Esophagus muscularis mucosa (tissue), 4 donors: Measurements from ENCODE around the gene HEATR3. TPM values are rescaled to one million over a fixed set of nuclear protein-coding genes. Genes with fewer than 3 reads are reported as not detected.
A peak's percentile ranks its signal among the peaks of the same experiment; 100 is the strongest.

ENCODE experiments used
- DNase-seq: peaks from one replicate; pipeline ENCODE4 v3.0.0-alpha.2; 2017; ENCODE audit errors: extremely low spot score
- H3K27ac ChIP-seq, 4 donors: fragments of 200-600 bp; sonication (generic); replicated peaks in 1 of 4; 1 replicate in 3 of 4; 2 replicates in 1 of 4; pipeline ENCODE4 v1.5.1; 2016 to 2019; ENCODE audit warnings: mild to moderate bottlenecking in 1 of 4
- H3K27me3 ChIP-seq, 4 donors: fragments of 200-600 bp; sonication (generic); one replicate each; pipeline versions ENCODE4 v1.5.1 to v1.6.0; 2016 to 2019
- H3K36me3 ChIP-seq, 4 donors: fragments of 200-600 bp; sonication (generic); one replicate each; pipeline ENCODE4 v1.5.1; 2016 to 2019
- H3K4me1 ChIP-seq, 4 donors: fragments of 200-600 bp; sonication (generic); one replicate each; pipeline ENCODE4 v1.5.1; 2016 to 2019
- H3K4me3 ChIP-seq, 4 donors: fragments of 200-600 bp; sonication (generic); 1 replicate in 2 of 4; 2 replicates in 2 of 4; pipeline ENCODE4 v1.5.1; 2016 to 2019; ENCODE audit warnings: mild to moderate bottlenecking in 4 of 4, moderate library complexity in 1 of 4
- H3K9me3 ChIP-seq, 4 donors: fragments of 200-600 bp; sonication (generic); 1 replicate in 3 of 4; 2 replicates in 1 of 4; pipeline ENCODE4 v1.5.1; 2016 to 2019
- EP300 ChIP-seq: sonication (generic); formaldehyde crosslinking; IDR thresholded peaks from one replicate; pipeline ENCODE4 v1.6.1; 2017; ENCODE audit warnings: antibody characterized with exemption
- POLR2A ChIP-seq: fragments of 450-650 bp; IDR thresholded peaks from one replicate; pipeline ENCODE4 v1.6.1; 2017; ENCODE audit warnings: antibody characterized with exemption, moderate library complexity, mild to moderate bottlenecking, low read depth
- POLR2AphosphoS5 ChIP-seq, 2 donors: sonication (generic); formaldehyde crosslinking; IDR thresholded peaks; one replicate each; pipeline ENCODE4 v1.6.1; 2017; ENCODE audit warnings: antibody characterized with exemption in 2 of 2
- WGBS: methylation state at CpG from one replicate; pipeline ENCODE4 v1.1.5; 2018; 5-methylcytosine and 5-hydroxymethylcytosine counted together
- intact Hi-C: fragments of 100-400 bp; cut with DNase I; formaldehyde crosslinking; loops from one replicate; pipeline ENCODE4 v1.15.1; 2023
- total RNA-seq, 4 donors: library from RNA; depleted of rRNA; stranded (reverse); fragments of >200 nt; gene quantifications; one replicate each; pipeline versions ENCODE4 v1.1.0 to v1.2.1, GENCODE V29; 2016
- TF ChIP-seq, protein P1 (sequence below), 3 experiments: fragments of 200-600 bp in 2 of 3; fragments of 450-650 bp in 1 of 3; sonication (generic) in 2 of 3; IDR thresholded peaks; one replicate each; pipeline ENCODE4 v1.5.1; 2017 to 2019; ENCODE audit warnings: antibody characterized with exemption in 3 of 3, mild to moderate bottlenecking in 2 of 3, moderate library complexity in 1 of 3

The HEATR3 gene
- total RNA-seq, 4 donors from 2014 or later, result 10.0 to 25.7 (median 12.4) TPM

DNA sequence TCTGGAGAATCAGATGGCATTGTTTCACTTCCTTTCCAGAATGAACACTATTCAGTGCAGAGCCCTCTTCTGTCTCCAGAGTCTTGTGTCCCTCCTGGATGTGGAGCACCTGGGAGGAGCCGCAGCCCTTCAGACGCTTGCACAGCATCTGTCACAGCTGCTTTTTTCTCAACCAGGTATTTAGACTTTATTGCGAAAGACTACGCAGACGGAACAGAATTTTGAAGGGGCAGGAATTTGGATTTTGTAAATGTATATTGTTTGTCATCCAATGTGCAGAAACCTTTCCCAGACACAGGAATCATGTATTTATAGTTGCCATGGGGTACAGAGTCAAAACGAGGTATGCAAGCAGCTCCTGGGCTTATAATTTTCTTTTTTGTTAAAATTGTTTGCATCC is 20.4 kb downstream of the HEATR3 start:
- Histone ChIP-seq H3K9me3 (no peaks in the 10 kb centered on the region), H3K36me3 (peaks cover 34 to 88% (median 72%) of the 10 kb centered on the region in 4 donors), H3K4me3 (no peak overlapping the region), H3K4me1 (peaks cover 0 to 2% (median 0%) of the 10 kb centered on the region in 4 donors), H3K27ac (no peak overlapping the region), H3K27me3 (no peaks in the 10 kb centered on the region)
- DNase-seq, result no peak
- intact Hi-C loops, result no loop called here
- TF ChIP-seq POLR2AphosphoS5 (IDR thresholded peaks at IDR 0.05) (no peak), POLR2A (no peak), EP300 (no peak)
- TF ChIP-seq, protein P1, sequence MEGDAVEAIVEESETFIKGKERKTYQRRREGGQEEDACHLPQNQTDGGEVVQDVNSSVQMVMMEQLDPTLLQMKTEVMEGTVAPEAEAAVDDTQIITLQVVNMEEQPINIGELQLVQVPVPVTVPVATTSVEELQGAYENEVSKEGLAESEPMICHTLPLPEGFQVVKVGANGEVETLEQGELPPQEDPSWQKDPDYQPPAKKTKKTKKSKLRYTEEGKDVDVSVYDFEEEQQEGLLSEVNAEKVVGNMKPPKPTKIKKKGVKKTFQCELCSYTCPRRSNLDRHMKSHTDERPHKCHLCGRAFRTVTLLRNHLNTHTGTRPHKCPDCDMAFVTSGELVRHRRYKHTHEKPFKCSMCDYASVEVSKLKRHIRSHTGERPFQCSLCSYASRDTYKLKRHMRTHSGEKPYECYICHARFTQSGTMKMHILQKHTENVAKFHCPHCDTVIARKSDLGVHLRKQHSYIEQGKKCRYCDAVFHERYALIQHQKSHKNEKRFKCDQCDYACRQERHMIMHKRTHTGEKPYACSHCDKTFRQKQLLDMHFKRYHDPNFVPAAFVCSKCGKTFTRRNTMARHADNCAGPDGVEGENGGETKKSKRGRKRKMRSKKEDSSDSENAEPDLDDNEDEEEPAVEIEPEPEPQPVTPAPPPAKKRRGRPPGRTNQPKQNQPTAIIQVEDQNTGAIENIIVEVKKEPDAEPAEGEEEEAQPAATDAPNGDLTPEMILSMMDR (IDR thresholded peaks at IDR 0.05), result no peak
- WGBS, result 94% methylated on average over 6 of the region's 6 CpGs

GRCh38 chr16:50088302-50088701 is 22.5 kb downstream of the HEATR3 start:
- intact Hi-C loops, result no loop called here
- no peak for DNase-seq
- Histone ChIP-seq H3K9me3 (no peaks in the 10 kb centered on the region), H3K4me1 (no peaks in the 10 kb centered on the region), H3K36me3 (peaks cover 34 to 85% (median 66%) of the 10 kb centered on the region in 4 donors), H3K4me3 (no peak overlapping the region), H3K27ac (no peak overlapping the region), H3K27me3 (no peaks in the 10 kb centered on the region)
- TF ChIP-seq POLR2AphosphoS5 (IDR thresholded peaks at IDR 0.05) (no peak), EP300 (no peak), POLR2A (no peak)
- TF ChIP-seq, protein P1 (IDR thresholded peaks at IDR 0.05), result no peak
- WGBS, result 90% methylated on average over 2 of the region's 3 CpGs

DNA sequence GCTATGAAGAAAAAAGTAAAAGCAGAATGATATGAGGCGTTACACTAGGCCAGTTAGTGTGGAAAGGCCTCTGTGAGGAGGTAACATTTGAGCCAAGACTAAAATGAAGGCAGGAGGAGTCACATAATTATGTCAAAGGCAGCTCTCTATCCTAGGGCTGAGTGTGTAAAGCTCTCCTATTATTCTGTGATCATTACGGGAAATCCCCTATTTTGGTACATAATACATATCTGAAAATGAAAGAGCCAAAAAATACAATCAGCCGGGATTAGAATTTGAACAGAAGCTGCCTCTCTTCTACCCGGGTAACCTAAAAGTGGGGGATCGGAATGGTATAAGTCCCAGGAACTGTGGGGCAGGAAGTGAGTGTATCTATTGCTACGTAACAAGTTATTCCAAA is 27.1 kb downstream of the HEATR3 start:
- intact Hi-C loops, result no loop called here

GRCh38 chr16:50093607-50094539 is 28.1 kb downstream of the HEATR3 start:
- H3K4me3 ChIP-seq, result no peak overlapping the region
- WGBS, result 62% methylated on average over 12 of the region's 12 CpGs
- DNase-seq, result peak; percentile 92
- H3K27ac ChIP-seq, result peak overlapping the region; percentile 39 to 62 (median 40)
- intact Hi-C loops, result no loop called here
- H3K36me3 ChIP-seq, result peaks cover 0 to 64% (median 30%) of the 10 kb centered on the region in 4 donors
- TF ChIP-seq, protein P1 (IDR thresholded peaks at IDR 0.05), result no peak
- peak; percentile 32 to 65 for TF ChIP-seq POLR2AphosphoS5 (IDR thresholded peaks at IDR 0.05)
- no peaks in the 10 kb centered on the region for H3K9me3 ChIP-seq
- H3K27me3 ChIP-seq, result no peaks in the 10 kb centered on the region
- H3K4me1 ChIP-seq, result no peaks in the 10 kb centered on the region

More for the DNA sequence above, 27.1 kb downstream of the HEATR3 start:
- H3K9me3 ChIP-seq, result no peaks in the 10 kb centered on the region
- H3K27ac ChIP-seq, result peak overlapping the region in 3 of 4 donors; percentile 39 to 62 (median 41)
- no peaks in the 10 kb centered on the region for H3K4me1 ChIP-seq
- TF ChIP-seq EP300 (no peak), POLR2AphosphoS5 (IDR thresholded peaks at IDR 0.05) (no peak), POLR2A (no peak)
- TF ChIP-seq, protein P1 (IDR thresholded peaks at IDR 0.05), result no peak
- DNase-seq, result no peak
- H3K4me3 ChIP-seq, result no peak overlapping the region
- H3K36me3 ChIP-seq, result peaks cover 0 to 73% (median 38%) of the 10 kb centered on the region in 4 donors
- H3K27me3 ChIP-seq, result no peaks in the 10 kb centered on the region
- WGBS, result 95% methylated on average over 6 of the region's 6 CpGs
